ENCODE measurements around the gene ANTXRL. TPM values are rescaled to one million over a fixed set of nuclear protein-coding genes. Genes with fewer than 3 reads are reported as not detected.
"Not testable (repeated sequence)": the region's sequence is repeated elsewhere in the genome, so short reads cannot be mapped to it uniquely, and the experiment has no call there.

Gene ANTXRL
- total RNA-seq, 2 experiments from 2014 or later, result not detected

DNA sequence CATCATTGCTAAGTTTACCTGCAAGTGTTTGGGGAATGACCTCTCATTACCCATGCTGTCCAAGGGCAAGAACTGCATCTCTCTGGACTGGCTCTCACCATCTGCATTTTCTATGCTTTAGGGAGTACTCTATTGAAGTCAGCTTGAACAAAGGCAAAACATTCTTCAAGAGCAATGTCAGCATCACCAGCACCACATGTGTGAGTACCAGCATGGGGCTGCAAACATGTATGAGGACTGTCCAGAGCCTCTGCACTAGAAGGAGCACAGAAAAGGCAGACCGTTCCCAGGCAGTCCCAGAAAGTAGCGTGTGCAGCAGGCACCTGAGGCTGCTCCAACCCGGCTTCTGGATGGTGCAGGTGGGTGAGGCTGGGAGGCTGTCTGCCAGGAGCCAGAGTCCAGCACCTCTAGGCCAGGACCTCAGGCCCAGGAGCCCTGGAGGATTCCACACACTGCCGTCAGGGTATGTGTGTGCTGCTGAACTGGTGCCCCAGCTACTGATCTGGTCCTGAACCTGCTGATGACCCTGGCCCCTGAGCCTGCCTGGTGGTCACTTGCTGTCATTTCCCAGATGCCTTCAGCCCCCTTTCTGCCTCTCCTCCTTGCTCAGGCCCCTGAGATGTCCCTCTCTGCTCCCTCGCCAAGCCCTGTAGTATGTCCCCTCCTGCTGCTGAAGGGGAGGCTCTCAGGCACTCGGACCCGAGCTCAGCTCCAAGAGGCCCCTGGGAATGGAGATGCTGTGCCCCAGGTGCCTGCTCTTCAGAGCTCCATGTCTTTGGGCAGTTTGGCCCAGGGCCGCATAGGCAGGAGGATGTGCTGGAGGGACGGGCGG, 20.7 kb downstream of the ANTXRL start:
- DNase-seq, result no peak
- H3K27me3 Mint-ChIP-seq, result no peaks in the 10 kb centered on the region
- ATAC-seq, result no peak
- H3K27ac Mint-ChIP-seq, result no peak overlapping the region
- no peaks in the 10 kb centered on the region for H3K9me3 Mint-ChIP-seq (ENCODE audit: low read depth)
- no peaks in the 10 kb centered on the region for H3K4me1 Mint-ChIP-seq
- intact Hi-C loops (cut with DNase I, micrococcal nuclease), result no loop called here
- ChIA-PET POLR2A (no interaction called here), CTCF (interaction anchor here (0.6 kb wide), 1 partner anchor 8 kb away, joined by 4 read pairs; no protein-coding TSS in a partner anchor)
- no peak overlapping the region for H3K4me3 Mint-ChIP-seq
- H3K36me3 Mint-ChIP-seq (ENCODE audit: low read depth), result no peaks in the 10 kb centered on the region

DNA sequence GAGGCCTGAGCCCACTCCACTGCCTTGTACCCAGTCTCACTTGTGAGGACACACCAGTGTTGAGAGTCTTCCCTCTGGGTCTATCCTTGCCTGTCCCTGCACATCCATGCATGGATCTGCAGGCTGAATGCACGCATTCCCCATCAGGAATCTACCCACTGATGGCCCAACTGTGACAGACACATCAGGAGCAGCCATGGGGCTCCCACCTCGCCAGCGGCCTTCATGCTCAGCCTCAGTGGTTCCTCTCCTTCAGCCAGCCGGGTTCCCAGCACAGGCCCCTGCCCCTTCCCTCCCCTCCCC, 21.3 kb downstream of the ANTXRL start:
- DNase-seq (no peak), ATAC-seq (no peak)
- no peak overlapping the region for H3K4me3 Mint-ChIP-seq
- intact Hi-C loops (cut with DNase I, micrococcal nuclease), result no loop called here
- POLR2A ChIA-PET, result no interaction called here
- no peaks in the 10 kb centered on the region for H3K4me1 Mint-ChIP-seq
- H3K27me3 Mint-ChIP-seq, result no peaks in the 10 kb centered on the region
- H3K9me3 Mint-ChIP-seq (ENCODE audit: low read depth), result no peaks in the 10 kb centered on the region
- no peak overlapping the region for H3K27ac Mint-ChIP-seq
- CTCF ChIA-PET, result no interaction called here
- no peaks in the 10 kb centered on the region for H3K36me3 Mint-ChIP-seq (ENCODE audit: low read depth)

GRCh38 chr10:46308666-46309450, 22.1 kb downstream of the ANTXRL start:
- intact Hi-C loops (cut with DNase I, micrococcal nuclease), result no loop called here
- CTCF ChIA-PET, result no interaction called here
- no peaks in the 10 kb centered on the region for H3K4me1 Mint-ChIP-seq
- H3K27me3 Mint-ChIP-seq, result no peaks in the 10 kb centered on the region
- H3K36me3 Mint-ChIP-seq (ENCODE audit: low read depth), result no peaks in the 10 kb centered on the region
- ATAC-seq, result no peak
- H3K9me3 Mint-ChIP-seq (ENCODE audit: low read depth), result no peaks in the 10 kb centered on the region
- POLR2A ChIA-PET, result no interaction called here
- no peak overlapping the region for H3K4me3 Mint-ChIP-seq
- no peak overlapping the region for H3K27ac Mint-ChIP-seq
- no peak for DNase-seq

GRCh38 chr10:46309511-46310142, 22.8 kb downstream of the ANTXRL start:
- no peak for DNase-seq
- H3K36me3 Mint-ChIP-seq (ENCODE audit: low read depth), result no peaks in the 10 kb centered on the region
- no peak overlapping the region for H3K27ac Mint-ChIP-seq
- intact Hi-C loops (cut with DNase I, micrococcal nuclease), result loop anchor here in 1 of 2 experiments (2.0 kb wide), 1 partner anchor 59 kb away; no protein-coding TSS in a partner anchor
- no peak for ATAC-seq
- no peaks in the 10 kb centered on the region for H3K27me3 Mint-ChIP-seq
- H3K4me3 Mint-ChIP-seq, result no peak overlapping the region
- H3K4me1 Mint-ChIP-seq, result no peaks in the 10 kb centered on the region
- H3K9me3 Mint-ChIP-seq (ENCODE audit: low read depth), result no peaks in the 10 kb centered on the region
- CTCF ChIA-PET, result no interaction called here
- POLR2A ChIA-PET, result no interaction called here

DNA sequence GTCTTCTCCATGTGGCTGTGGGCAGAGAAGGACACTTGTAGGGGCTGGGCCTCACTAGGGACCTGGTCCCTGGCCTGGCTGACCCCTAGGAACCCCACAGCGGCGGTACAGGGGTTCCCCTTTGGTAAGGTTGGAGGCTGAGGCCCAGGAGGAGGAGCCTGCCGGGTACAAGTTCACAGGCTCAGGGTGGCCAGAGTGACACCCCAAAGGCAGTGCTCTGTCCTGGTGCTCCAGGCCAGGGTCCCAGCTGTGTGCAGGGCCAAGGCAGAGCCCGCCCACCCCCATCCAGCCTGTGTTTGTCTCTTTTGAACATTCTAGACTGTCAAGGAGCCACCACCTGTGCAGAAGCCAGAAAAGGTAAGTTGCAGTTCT, 23.3 kb downstream of the ANTXRL start:
- ChIA-PET POLR2A (no interaction called here), CTCF (no interaction called here)
- Mint-ChIP-seq H3K4me1 (no peaks in the 10 kb centered on the region), H3K27me3 (no peaks in the 10 kb centered on the region), H3K27ac (no peak overlapping the region), H3K4me3 (no peak overlapping the region), H3K9me3 (ENCODE audit: low read depth) (no peaks in the 10 kb centered on the region), H3K36me3 (ENCODE audit: low read depth) (no peaks in the 10 kb centered on the region)
- intact Hi-C loops (cut with DNase I, micrococcal nuclease), result loop anchor here in 1 of 2 experiments (2.0 kb wide), 1 partner anchor 59 kb away; no protein-coding TSS in a partner anchor
- no peak for DNase-seq
- ATAC-seq, result no peak

GRCh38 chr10:46310851-46311250, 24.1 kb downstream of the ANTXRL start:
- Mint-ChIP-seq H3K36me3 (ENCODE audit: low read depth) (no peaks in the 10 kb centered on the region), H3K27me3 (no peaks in the 10 kb centered on the region), H3K9me3 (ENCODE audit: low read depth) (no peaks in the 10 kb centered on the region), H3K4me1 (no peaks in the 10 kb centered on the region), H3K27ac (no peak overlapping the region), H3K4me3 (no peak overlapping the region)
- POLR2A ChIA-PET, result no interaction called here
- no peak for ATAC-seq
- DNase-seq, result no peak
- CTCF ChIA-PET, result no interaction called here
- intact Hi-C loops (cut with DNase I, micrococcal nuclease), result loop anchor here in 1 of 2 experiments (2.0 kb wide), 1 partner anchor 60 kb away; no protein-coding TSS in a partner anchor

GRCh38 chr10:46311501-46311951, 24.7 kb downstream of the ANTXRL start:
- Mint-ChIP-seq H3K27me3 (no peaks in the 10 kb centered on the region), H3K9me3 (ENCODE audit: low read depth) (no peaks in the 10 kb centered on the region), H3K4me1 (no peaks in the 10 kb centered on the region), H3K4me3 (no peak overlapping the region), H3K27ac (no peak overlapping the region), H3K36me3 (ENCODE audit: low read depth) (no peaks in the 10 kb centered on the region)
- no peak for ATAC-seq
- ChIA-PET CTCF (no interaction called here), POLR2A (no interaction called here)
- no peak for DNase-seq
- intact Hi-C loops (cut with DNase I, micrococcal nuclease), result loop anchor here in 1 of 2 experiments (2.0 kb wide), 1 partner anchor 61 kb away; no protein-coding TSS in a partner anchor

GRCh38 chr10:46311961-46312431, 25.2 kb downstream of the ANTXRL start:
- intact Hi-C loops (cut with DNase I, micrococcal nuclease), result loop anchor here in 1 of 2 experiments (2.0 kb wide), 1 partner anchor 61 kb away; no protein-coding TSS in a partner anchor
- H3K27me3 Mint-ChIP-seq; CTCF ChIA-PET; H3K4me1 Mint-ChIP-seq; POLR2A ChIA-PET; H3K27ac Mint-ChIP-seq; ATAC-seq; DNase-seq; H3K9me3 Mint-ChIP-seq (ENCODE audit: low read depth); H3K36me3 Mint-ChIP-seq (ENCODE audit: low read depth); H3K4me3 Mint-ChIP-seq: not testable (repeated sequence)

DNA sequence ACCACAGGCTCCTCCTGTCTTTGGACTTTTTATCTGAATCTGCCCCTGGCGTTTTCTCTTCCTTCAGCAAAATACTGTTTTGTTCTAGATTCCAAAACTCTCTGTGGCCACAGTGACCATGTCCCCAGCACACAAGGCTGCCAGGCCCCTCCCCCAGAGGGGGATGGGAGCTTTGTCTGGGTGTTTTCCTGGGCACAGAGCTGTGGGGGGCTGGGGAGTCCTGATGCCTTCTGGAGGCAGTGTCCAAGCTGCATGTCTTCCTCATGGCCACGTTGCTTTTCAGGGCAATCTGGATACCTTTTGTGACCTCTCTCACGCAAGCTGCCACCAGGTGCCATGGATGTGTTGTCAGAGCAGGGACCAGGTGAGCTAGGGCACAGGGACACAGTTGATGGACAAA, 26.2 kb downstream of the ANTXRL start:
- intact Hi-C loops (cut with DNase I, micrococcal nuclease), result no loop called here
- Mint-ChIP-seq H3K9me3 (ENCODE audit: low read depth) (no peaks in the 10 kb centered on the region), H3K27me3 (no peaks in the 10 kb centered on the region), H3K4me1 (no peaks in the 10 kb centered on the region), H3K27ac (no peak overlapping the region), H3K36me3 (ENCODE audit: low read depth) (no peaks in the 10 kb centered on the region), H3K4me3 (no peak overlapping the region)
- ChIA-PET CTCF (no interaction called here), POLR2A (no interaction called here)
- ATAC-seq, result no peak
- no peak for DNase-seq

GRCh38 chr10:46314071-46314470, 27.3 kb downstream of the ANTXRL start:
- intact Hi-C loops (cut with DNase I, micrococcal nuclease), result no loop called here
- Mint-ChIP-seq H3K27me3 (no peaks in the 10 kb centered on the region), H3K36me3 (ENCODE audit: low read depth) (no peaks in the 10 kb centered on the region), H3K9me3 (ENCODE audit: low read depth) (no peaks in the 10 kb centered on the region), H3K4me1 (no peaks in the 10 kb centered on the region), H3K4me3 (no peak overlapping the region), H3K27ac (no peak overlapping the region)
- POLR2A ChIA-PET, result no interaction called here
- CTCF ChIA-PET, result no interaction called here
- DNase-seq (no peak), ATAC-seq (no peak)

DNA sequence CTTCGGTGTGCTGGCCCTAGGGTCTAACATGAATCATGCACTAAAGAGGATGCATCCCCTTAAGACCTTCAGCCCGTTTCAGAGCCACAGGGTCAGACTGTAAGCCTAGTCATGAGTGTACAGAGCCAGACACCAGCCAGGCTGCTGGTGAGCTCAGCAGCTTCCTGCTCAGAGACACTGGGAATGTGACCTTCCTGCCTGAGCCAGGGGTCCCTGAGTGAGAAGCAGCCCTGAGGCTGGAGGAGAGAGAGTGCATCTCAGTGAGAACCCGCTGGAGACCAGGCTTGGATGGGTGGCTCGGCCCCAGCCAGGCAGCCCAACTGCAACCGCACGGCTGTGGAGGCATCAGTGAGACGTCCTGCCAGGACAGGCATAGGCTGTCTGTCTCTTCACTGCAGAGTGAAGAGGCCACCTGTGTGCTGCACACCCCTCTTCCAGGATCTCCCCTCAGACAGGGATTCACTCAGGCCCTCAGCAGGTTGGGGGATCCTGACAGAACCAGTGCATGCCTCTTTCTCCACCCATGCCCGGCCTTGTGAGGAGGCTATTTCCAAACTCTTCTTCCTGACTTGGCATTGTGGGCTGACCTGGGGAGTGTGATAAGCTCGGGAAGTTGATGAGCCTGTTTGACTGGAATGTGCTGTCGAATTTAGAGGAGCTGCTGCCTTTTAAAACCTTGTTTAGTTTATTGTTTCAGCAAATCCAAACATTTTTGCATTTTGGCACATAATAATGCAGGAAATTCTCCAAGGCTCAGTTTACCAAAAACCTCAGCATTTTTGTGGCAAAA, 28.5 kb downstream of the ANTXRL start:
- H3K27me3 Mint-ChIP-seq; H3K27ac Mint-ChIP-seq; intact Hi-C loops (cut with DNase I, micrococcal nuclease); H3K4me1 Mint-ChIP-seq; ATAC-seq; H3K9me3 Mint-ChIP-seq (ENCODE audit: low read depth); POLR2A ChIA-PET; DNase-seq; H3K4me3 Mint-ChIP-seq; H3K36me3 Mint-ChIP-seq (ENCODE audit: low read depth): not testable (repeated sequence)
- CTCF ChIA-PET, result interaction anchor here (0.5 kb wide), 1 partner anchor 1041 kb away, joined by 3 read pairs; no protein-coding TSS in a partner anchor

All from activated CD4-positive, alpha-beta T cell treated with anti-CD3 and anti-CD28 coated beads for 36 hours (primary cell).